K562 (cell line): ENCODE results near the gene LIN7A. TPM values are rescaled to one million over a fixed set of nuclear protein-coding genes. Genes with fewer than 3 reads are reported as not detected.

Source experiments
- E2F6 ChIP-seq, 2 experiments: IDR thresholded peaks; 2 replicates each; pipeline ENCODE4 v1.6.1; 2011; ENCODE audit warnings: borderline replicate concordance in 1 of 2, control low read depth in 1 of 2, low read depth in 1 of 2, low read length in 1 of 2, mild to moderate bottlenecking in 1 of 2, mixed read lengths in 1 of 2, moderate library complexity in 1 of 2; ENCODE audit not compliant: insufficient read depth in 1 of 2, insufficient read length in 1 of 2, poor library complexity in 1 of 2, severe bottlenecking in 1 of 2; ENCODE audit errors: extremely low read depth in 1 of 2
- SMARCA4 ChIP-seq: fragments of 450-650 bp; IDR thresholded peaks from 2 replicates; pipeline ENCODE4 v1.6.1; 2016
- ZNF407 ChIP-seq: fragments of 450-650 bp; IDR thresholded peaks from 2 replicates; pipeline ENCODE4 v1.6.1; 2016; ENCODE audit warnings: low read depth
- polyA plus RNA-seq, 8 experiments: library from polyadenylated mRNA; depleted of rRNA in 4 of 8; stranded (reverse) in 5 of 8; unstranded in 3 of 8; fragments of >200 nt; fragmentation: Nextera tagmentation in 2 of 8; fragmentation: Illumina TruSeq in 1 of 8; extraction: Ambion mirVana in 2 of 8; extraction: Trizol in 1 of 8; gene quantifications; 2 replicates each; pipeline versions ENCODE4 v1.2.1 to v1.2.3, GENCODE V29; 2011 to 2014; ENCODE audit warnings: inconsistent platforms in 1 of 8, missing spikeins in 1 of 8
- total RNA-seq, 7 experiments: library from RNA; depleted of rRNA in 6 of 7; stranded (reverse); fragments of >200 nt in 6 of 7; fragmentation: Illumina TruSeq in 2 of 7; extraction: Trizol in 2 of 7; gene quantifications; 2 replicates each; pipeline versions ENCODE4 v1.2.1 to v1.2.3, GENCODE V29; 2011 to 2021; ENCODE audit warnings: low replicate concordance in 1 of 7

LIN7A gene
- total and polyA plus RNA-seq, 9 of the 15 experiments (the other 6 are each of a cell fraction or from before 2014, with no cell fraction given) = not detected

GRCh38 chr12:80769553-80770140 is 168.1 kb downstream of the LIN7A start (continued):
- no peak for TF ChIP-seq E2F6 (IDR thresholded peaks at IDR 0.05; ENCODE audit: borderline replicate concordance in 1 of 2, extremely low read depth in 1 of 2, insufficient read depth in 1 of 2, insufficient read length in 1 of 2, low read depth in 1 of 2, low read length in 1 of 2, poor library complexity in 1 of 2, severe bottlenecking in 1 of 2)
- TF ChIP-seq SMARCA4 = no peak
- no peak for TF ChIP-seq ZNF407
